Measurements from ENCODE around the gene ZMIZ1.

DNA sequence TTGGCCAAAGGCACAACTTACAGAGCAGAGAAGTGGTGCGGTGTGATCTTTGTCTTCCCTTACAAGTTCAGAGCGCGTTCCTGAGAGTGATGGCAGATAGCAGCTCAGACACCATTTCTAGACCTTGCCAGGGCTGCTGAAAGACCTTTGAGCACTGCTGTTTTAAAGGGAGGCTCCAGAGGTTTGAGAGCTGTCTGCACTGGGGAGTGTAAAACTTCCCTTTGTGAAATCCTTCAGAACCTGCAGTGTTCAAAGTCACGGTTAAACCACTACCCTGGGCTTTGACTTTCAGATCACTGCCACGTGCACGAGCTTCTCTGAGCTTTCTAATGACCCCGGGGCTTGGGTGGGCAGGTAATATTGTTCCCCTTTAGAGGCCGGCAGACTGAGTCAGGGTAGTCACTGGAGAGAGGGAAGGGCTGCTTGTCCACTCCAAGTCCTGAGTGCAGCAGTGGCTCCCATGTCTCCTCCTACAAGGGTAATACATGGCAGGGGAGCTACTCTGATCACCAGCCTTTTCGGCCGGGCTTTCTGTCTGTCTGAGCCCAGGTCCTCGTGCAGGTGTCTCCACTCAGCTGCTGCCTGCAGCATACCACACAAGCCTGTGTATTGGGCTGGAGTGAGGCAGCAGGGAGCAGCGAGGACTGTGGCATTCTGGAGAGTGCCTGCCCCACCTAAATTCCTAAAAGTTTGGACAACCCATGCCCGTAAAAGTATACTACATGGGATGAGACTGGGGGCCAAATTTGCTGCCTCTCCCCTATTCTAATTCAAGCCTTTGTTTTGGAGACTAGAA is 63.3 kb downstream of the ZMIZ1 start:
- TF ChIP-seq CTCF (conservative IDR thresholded peaks at IDR 0.05) (no peak), ZFX (IDR thresholded peaks at IDR 0.05) (no peak)
